A172 (cell line): ENCODE measurements around the gene RBM46. TPM values are rescaled to one million over a fixed set of nuclear protein-coding genes. Genes with fewer than 3 reads are reported as not detected.
"Not testable (repeated sequence)": the region's sequence is repeated elsewhere in the genome, so short reads cannot be mapped to it uniquely, and the experiment has no call there.

Source experiments
- DNase-seq: peaks from one replicate; pipeline ENCODE4 v3.0.0-alpha.2; 2015; ENCODE audit warnings: low spot score
- total RNA-seq: library from RNA; depleted of rRNA; stranded (reverse); fragments of >200 nt; shearing (Covaris generic); gene quantifications from 2 replicates; pipeline ENCODE4 v1.2.3, GENCODE V29; 2014; rRNA removed

Gene RBM46
- total RNA-seq, 1 experiment from 2014 or later = not detected

- no peak for DNase-seq
These were observed 55.4 kb downstream of the RBM46 start for GRCh38 chr4:154836513-154836912.

GRCh38 chr4:154838155-154838554 lies 57.1 kb downstream of the RBM46 start:
- no peak for DNase-seq

GRCh38 chr4:154838694-154839093 lies 57.6 kb downstream of the RBM46 start:
- DNase-seq = no peak

- peak; percentile 4 for DNase-seq
These were observed 73.3 kb downstream of the RBM46 start for GRCh38 chr4:154854362-154854761.

GRCh38 chr4:154858166-154858565 lies 77.1 kb downstream of the RBM46 start:
- no peak for DNase-seq

- DNase-seq = no peak
These were observed 87.5 kb downstream of the RBM46 start for GRCh38 chr4:154868414-154869194.

- DNase-seq = no peak
These were observed 88.2 kb downstream of the RBM46 start for GRCh38 chr4:154869301-154869700.

- no peak for DNase-seq
These were observed 91.1 kb downstream of the RBM46 start for GRCh38 chr4:154872198-154872597.

GRCh38 chr4:154874049-154874448 lies 93.0 kb downstream of the RBM46 start:
- not testable (repeated sequence) for DNase-seq

- peak; percentile 41 for DNase-seq
These were observed 96.2 kb downstream of the RBM46 start for GRCh38 chr4:154877110-154877760.

Other genes with a start within 250 kb of the RBM46 start
- gene PLRG1, start 230.9 kb upstream of the RBM46 start, total RNA-seq = 71.5 and 71.6 TPM in 2 replicates
- gene FGB, start 218.3 kb upstream of the RBM46 start, total RNA-seq = not detected in 2 replicates
- not detected in 2 replicates for gene FGA, start 190.5 kb upstream of the RBM46 start, total RNA-seq
- not detected in 2 replicates for gene FGG, start 168.6 kb upstream of the RBM46 start, total RNA-seq
- gene LRAT, start 37.3 kb upstream of the RBM46 start, total RNA-seq = not detected in 2 replicates